GM18907 (cell line): ENCODE data around the gene CBR1.
"Not testable (repeated sequence)": the region's sequence is repeated elsewhere in the genome, so short reads cannot be mapped to it uniquely, and the experiment has no call there.

Source experiments
- ATAC-seq: cut with Tn5 transposase; IDR thresholded peaks from one replicate; pipeline ENCODE4 v1.9.1; 2021; ENCODE audit warnings: mild to moderate bottlenecking, moderate library complexity; ENCODE audit not compliant: unreplicated experiment

Gene CBR1

DNA sequence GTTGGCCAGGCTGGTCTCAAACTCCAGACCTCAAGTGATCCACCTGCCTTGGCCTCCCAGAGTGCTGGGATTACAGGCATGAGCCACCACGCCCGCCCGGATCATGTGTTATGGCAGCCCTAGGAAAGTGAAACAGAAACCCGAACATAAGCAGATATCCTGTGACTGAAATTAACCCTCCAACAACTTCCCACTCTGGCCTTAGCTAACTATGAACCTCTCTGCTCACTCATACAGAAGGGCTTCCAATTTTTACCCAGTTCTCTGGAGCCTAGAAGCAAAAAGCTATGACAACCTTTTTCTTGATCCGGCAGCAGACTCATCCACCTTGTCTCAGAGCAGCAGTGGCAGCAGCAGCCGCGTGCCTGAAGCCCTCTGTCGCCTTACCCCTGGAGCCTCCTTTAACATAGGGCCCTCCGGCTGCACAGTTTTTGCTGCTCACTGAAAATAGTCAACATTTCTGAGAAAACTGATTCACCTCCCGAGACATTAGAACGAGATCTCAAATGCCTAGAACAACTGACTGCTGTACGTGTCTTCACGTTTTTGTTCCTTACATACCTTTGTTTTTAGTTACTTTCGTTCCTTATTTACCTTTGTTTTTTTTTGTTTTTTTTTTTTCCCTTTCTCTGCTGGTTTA, 9.3 kb downstream of the CBR1 start:
- peak; percentile 53 for ATAC-seq

DNA sequence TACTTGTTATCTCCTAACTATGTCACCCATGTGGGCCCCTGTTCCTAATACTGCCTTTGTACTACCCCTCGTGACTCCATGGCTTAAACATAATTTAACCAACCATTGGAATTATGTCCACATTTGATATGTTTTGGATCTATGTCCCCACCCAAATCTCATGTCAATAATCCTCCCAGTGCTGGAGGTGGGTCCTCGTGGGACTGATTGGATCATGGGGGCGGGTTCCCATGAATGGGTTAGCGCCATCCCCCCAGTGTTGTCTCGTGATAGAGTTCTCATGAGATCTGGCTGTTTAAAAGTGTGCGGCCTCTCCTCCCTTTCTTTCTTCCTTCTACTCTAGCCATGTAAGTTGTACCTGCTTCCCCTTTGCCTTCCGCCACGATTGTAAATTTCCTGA, 9.8 kb downstream of the CBR1 start:
- ATAC-seq, result no peak

DNA sequence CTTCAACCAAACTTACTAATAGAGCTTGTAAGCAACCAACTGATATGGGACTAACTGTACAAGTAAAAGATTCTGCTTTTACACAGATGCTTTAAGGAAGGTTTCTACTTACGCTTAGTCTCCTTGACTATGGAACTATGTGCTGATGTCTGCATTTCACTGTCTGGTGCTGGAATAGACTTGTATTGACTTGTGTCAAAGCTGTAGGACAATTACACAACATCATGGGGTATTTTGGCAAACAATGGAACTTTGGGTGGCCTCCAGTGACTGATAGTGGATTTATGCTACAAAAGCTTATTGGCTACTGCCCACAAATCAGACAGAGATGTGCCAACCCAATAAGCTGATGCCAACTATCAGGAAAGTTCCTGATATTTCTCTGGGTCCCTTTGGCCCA, 10.6 kb downstream of the CBR1 start:
- no peak for ATAC-seq

DNA sequence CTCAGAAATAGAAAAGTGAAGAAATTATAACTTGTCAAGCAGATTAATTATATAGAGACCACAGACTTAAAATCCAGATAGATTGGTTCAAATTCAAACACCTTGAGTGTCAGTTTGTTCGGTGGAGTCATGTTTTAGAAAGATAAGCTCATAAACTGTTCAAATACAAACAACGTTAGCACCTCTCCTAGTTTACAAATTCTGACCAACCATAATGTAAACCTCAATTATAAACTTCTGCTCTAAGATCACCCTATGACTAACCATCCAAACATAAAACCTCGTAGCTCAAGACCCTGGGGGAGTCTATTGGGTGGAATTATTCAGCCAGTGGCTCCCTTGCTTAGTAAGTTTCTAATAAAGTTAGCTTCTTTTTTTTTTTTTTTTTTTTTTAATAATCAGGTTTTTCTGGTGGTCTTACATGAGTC, 12.4 kb downstream of the CBR1 start:
- no peak for ATAC-seq

DNA sequence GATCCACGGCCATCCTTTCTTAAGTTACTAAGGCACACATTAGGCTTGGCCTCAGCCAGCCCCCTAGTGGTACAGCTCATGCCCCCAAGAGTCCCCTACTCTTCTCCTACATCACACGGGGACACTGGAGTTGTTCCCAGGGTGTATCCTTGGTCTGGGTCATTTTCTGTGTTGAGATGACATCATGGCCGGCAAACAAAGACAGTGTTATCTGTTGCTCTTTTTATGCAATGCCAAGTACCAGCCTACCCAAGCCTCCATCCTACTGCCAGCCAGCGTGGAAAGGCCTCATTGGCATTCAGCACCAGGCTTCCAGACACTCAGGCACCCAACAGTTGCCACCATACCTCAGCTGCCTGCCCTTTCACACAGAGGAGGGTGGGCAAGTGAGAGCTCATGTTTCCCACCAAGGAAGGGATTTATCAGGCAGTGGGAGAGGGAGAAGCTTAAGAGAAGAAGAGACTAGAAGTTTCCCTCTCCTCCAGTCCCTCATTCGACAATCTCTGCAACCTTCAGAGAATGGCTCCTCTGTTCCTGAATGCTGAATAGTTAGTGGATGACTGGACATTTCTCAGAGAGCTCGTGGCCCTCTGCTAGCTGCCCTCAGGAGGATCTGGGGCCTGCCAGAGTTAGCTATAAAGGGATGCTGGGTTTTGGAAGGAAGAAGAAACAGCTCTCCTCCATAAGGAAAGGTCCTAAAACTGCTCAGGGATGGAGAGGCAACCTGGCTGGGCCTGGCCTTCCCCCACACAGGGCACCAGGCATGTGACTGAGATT, 17.7 kb downstream of the CBR1 start:
- ATAC-seq, result no peak

DNA sequence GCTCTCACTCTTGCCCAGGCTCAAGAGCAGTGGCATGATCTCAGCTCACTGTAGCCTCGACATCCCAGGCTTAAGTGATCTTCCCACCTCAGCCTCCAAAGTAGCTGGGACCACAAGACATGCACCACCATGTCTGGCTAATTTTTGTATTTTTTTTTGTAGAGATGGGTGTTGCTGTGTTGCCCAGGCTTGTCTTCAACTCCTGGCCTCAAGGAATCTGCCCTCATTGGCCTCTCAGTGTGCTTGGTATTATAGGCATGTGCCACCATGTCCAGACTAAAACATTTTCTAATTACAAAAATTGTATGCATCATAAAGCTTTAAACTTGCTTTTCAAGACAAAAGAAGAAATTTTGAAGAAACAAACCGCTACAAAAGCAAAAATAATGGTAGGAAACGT, 20.1 kb downstream of the CBR1 start:
- no peak for ATAC-seq

DNA sequence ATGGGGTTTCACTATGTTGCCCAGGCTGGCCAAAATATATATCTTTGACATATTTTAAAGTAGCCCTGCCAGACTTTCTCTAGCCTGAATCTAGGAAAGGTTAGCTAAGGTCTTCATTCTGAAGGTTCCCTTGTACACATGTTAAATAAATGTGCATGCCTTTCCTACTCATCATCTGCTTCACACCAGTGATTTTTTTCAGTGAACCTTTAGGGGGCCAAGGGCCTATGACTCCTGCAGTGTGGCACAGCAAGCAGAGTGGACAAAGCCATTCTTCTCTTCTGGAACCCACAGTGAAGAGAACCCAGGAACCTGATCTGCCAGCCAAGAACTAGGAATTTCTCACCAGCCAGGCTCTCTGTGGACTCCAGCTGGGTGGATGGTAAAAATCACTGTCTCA, 22.9 kb downstream of the CBR1 start:
- ATAC-seq, result no peak

DNA sequence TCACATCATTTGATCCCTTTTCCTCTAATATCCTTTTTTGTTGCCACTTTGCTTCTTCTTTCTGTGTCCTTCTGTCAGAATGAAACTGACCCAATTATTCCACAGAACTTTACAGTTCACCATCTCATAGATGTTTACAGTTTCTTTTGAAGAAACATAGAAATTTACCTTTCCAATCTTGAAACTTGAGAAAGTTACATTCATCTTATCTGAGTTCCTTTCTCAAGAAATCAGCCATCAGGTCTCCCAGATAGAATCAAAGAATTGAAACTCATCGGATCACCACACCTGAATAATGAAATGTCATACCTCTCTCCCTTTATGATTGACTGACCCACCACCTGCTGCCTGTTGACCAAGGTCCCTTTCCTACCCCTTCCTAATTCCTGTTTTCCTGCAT, 23.7 kb downstream of the CBR1 start:
- no peak for ATAC-seq

DNA sequence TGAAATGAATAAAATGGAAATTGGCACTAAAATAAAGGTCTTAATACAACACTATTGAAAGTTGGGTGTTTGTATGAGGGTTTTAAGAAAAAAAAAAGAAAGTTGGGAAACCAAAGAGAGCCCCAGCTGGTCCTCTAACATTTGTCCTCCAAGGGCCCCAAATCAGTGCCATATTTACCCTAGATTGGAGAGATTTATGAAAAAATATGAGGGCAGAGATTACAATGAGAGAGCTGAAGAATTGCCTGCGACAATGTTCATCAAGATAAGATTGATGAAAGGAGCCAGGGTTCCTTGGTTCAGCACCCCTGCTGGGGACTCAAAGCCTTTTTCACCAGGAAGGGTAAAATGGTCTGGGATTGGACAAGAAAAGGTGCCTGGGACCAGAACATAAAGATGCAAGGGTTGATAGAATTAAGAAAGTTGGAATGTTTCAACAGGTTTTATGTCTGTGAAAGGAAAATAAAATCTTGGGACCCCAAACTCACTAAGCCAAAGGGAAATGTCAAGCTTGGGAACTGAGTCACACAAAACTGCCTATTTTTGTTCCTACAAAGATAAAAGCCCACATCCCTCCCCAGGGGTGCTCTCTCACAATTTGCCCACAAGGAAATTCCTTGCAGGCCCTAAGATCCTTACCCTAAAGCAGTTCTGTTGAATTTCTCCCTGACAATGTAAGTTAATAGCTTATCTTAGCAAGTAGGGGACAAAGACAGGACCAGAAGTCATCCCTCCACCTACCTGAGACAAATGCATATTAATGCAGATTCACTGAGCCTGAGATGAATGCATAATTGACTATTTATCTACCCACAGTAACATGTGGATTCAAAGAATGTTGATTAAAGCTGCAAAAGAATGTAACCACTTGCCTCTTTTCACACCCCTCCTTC, 26.8 kb downstream of the CBR1 start:
- no peak for ATAC-seq

DNA sequence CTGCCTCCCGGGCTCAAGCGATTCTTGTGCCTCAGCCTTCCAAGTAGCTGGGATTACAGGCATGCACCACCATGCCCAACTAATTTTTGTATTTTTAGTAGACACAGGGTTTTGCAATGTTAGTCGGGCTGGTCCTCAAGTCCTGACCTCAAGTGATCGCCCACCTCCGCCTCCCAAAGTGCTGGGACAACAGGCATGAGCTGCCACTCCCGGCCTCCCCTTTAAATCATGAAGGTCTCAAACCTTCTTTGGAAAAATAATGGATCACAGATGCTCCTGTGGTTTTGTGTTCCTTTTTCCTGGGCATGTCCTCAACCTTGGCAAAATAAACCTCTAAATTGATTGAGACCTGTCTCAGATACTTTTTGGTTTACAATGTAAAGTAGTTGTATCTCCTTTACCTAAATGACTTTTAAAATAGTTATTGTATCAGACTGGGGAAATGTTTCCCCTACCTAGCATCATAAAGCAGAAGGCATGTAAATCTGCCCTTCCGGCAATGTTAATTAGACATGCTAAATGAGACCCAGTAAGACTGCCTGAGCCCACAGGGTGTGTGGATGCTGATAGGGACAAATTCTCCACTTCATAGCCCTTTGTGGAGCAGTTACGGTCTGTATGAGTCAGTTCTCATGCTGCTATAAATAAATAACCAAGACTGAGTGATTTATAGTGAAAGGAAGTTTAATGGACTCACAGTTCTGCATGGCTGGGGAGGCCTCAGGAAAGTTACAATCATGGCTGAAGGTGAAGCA, 27.8 kb downstream of the CBR1 start:
- peak; percentile 59 for ATAC-seq

DNA sequence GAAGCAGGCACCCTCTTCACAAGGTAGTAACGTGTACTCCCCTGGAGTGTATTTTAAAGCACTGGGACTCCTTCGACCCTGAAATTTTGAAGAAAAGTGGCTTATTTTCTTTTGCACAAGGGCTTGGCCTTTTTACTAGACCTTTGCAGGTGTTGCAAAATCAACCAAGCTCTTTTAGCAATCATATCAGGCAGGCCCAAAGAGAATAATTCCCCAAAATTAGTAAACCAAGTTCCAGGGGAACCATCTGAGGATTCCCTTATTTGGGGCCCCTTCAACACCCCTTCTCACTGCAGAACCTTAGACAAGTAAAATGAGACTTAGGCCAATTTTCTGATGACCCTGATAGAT, 28.3 kb downstream of the CBR1 start:
- no peak for ATAC-seq

DNA sequence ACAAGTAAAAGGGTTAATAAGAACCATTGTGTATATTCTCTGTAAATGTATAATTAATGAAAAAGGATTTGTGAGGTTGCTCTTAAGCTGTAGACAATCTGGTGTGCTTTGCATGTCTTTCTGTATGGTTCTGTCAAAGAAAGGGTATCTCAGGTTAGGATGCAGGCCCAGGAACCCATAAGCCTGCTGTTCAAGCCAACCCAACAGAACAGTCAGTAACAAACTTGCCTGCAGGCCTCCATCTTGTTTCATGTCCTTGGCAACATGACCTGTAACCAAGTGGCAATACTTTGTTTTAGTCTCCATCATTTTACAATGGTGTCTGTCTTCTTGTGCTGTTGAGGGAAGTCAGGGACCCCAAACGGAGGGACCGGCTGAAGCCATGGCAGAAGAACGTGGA, 29.2 kb downstream of the CBR1 start:
- no peak for ATAC-seq

DNA sequence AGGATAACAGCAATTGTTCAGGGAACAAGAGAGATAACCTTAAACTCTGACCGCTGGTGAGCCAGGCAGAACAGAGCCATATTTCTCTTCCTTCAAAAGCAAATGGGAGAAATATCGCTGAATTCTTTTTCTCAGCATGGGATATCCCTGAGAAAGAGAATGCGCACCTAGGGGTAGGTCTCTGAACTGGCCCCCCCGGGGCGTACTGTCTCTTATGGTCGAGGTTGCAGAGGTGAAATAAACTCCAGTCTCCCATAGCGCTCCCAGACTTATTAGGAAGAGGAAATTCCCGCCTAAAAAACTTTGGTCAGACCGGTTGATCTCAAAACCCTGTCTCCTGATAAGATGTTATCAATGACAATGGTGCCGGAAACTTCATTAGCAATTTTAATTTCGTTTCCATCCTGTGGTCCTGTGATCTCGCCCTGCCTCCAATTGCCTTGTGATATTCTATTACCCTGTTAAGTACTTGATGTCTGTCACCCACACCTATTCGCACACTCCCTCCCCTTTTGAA, 29.9 kb downstream of the CBR1 start:
- ATAC-seq, result not testable (repeated sequence)

DNA sequence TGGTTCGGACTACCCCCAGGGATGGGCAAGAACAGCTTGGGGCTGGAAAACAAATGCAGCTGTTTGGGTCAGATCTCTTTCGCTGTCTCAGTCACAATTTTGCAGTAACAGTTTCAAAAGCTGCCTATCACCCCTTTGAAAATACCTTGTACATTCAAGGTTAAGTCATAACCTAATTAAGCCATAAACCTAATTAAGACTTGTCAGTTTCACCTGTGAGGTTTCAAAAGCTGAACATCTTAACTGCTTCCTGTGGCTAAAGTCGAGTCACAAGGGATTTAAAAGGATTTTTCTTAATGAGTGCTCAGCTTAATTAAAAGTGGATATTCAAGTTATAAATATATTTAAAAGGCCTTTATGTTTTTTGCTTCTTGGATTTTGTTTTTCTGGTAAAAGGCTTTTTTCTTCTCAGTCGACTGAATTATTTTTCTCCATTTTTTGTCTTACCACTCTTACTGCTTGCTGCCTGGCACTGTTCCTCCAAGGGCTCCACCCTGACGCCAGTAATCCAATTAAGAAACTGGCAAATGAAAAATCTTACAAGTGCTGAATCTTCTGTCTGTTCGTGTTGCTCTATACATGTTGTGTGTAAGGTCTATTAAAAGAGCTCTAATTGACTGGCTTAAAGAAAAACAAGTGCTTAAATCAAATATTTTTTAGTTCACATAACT, 31.3 kb downstream of the CBR1 start:
- ATAC-seq, result no peak

DNA sequence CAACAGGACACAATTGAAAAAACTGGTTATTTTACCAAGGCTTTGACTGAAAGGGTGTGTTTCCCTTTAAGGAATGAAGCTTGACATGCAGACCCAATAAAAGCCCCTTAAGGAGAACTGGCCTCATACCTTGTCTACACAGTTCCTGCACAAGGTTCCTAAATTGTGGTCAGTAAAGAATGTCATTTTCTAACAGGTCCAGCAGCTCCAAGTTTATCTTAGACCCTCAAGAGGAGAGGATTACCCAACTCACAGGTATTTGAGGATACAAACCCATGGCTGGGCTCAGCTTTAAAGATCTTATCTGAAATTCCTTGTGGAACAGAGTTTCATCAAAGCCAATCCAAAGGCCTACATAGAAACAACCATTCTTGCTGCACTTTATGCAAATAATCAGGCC, 33.6 kb downstream of the CBR1 start:
- ATAC-seq, result no peak

DNA sequence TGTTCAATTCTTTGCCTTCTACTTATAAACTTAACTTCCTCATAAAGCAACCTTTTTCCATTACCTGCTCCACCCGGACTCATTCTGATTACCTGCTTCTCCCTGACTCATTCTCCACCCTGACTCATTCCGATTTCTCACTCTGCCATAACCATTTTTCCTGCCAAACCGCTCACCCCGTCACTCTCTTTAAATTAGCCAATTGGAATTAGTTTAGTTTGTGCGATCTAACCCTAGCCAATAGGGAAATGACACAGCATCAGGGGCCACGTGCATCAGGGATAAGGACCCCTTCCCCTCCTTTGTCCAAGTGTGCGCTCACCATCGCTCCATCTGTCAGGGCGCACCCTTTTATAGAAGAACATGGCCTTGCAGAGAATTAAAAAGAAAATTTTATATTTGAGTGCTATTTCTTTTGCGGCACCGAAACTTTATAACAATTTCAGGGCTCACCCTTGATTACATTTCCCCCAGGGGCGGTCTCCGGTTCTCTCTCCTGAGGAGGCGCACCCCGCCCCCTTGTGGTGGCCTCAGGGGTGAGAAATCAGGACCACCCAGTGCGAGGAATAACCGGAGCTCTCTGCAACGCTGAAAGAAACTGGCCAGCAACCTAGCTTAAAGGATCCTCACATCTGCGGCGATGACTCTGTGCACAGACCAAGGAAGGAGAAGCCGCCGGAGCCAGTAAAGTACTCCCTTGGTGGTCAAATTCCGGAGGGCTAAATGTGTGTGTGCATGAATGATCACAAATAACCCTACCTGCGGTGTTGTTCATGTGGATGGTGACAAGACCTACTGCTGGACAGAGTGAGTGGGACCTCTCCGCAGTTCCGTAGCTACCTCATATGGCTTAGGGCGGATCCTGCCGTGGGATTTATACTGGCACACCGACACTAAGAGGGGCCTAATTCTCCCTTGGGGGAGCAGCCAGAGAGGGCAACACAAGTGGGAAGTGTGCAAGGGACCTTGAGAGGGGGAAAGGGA, 34.8 kb downstream of the CBR1 start:
- no peak for ATAC-seq

DNA sequence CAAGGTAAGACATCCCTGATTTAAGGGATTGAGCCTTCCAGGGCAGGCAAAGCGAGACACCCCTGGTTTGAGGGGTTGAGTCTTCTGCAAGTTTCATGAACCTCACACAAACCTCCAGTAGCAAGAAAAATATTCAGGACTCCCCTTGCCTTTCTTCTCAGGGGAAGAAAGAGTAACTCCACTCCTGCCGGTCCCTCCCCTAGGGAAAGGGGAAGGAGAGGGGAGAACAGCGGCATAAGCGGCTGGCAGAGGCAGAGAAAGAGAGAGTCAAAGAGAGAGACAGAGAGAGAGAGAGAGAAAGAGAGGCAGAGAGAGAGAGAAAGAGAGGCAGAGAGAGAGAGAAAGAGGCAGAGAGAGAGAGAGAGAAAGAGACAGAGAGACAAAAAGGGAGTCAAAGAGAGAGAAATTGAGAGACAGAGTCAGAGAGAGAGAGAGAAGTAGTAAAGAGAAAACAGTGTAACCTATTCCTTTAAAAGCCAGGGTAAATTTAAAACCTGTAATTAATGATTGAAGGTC, 35.6 kb downstream of the CBR1 start:
- no peak for ATAC-seq

DNA sequence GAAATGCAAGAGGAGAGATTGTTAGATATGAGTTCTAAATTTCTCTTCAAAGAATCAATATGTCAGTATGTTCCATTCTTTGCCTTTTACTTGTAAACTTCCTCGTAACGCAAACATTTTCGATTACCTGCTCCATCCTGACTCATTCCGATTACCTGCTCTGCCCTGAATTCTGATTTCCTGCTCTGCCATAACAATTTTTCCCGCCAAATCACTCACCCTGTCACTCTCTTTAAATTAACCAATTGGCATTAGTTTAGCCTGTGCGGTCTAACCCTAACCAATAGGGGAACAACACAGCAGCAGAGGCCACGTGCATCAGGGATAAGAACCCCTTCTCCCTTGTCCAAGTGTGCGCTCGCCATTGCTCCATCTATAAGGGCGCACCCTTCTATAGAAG, 40.0 kb downstream of the CBR1 start:
- no peak for ATAC-seq

DNA sequence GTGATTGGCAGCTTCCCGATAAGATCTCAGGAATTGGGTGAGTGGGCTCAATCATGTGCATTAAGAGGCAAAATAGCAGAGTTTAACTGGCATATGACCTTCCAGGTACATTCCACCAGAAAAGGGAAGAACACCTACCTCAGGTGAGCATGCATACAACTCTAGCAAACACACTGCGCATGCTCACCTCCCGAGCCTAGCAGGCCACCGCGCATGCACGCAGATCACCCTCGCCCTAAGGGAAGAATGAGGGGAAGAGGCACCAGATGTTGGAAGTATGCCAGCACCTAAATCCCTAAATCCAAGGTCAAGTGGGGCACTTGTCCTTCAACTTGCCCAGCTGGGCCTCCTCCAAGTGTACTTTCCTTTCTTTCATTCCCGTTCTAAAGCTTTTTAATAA, 41.4 kb downstream of the CBR1 start:
- ATAC-seq, result no peak
